Transverse colon (tissue), 3 donors: ENCODE measurements around the gene ZNF263.

ENCODE experiments used
- POLR2A ChIP-seq: fragments of 450-650 bp; IDR thresholded peaks from one replicate; pipeline ENCODE4 v1.6.1; 2016; ENCODE audit warnings: antibody characterized with exemption, mild to moderate bottlenecking, moderate library complexity
- TF ChIP-seq, protein P1 (sequence below), 5 experiments: fragments of 200-600 bp in 3 of 5; fragments of 450-650 bp in 2 of 5; sonication (generic) in 3 of 5; IDR thresholded peaks; 1 replicate in 2 of 5; 2 replicates in 3 of 5; pipeline ENCODE4 v1.5.1; 2016 to 2017; ENCODE audit warnings: antibody characterized with exemption in 5 of 5, inconsistent platforms in 3 of 5, mild to moderate bottlenecking in 2 of 5, moderate library complexity in 1 of 5

DNA sequence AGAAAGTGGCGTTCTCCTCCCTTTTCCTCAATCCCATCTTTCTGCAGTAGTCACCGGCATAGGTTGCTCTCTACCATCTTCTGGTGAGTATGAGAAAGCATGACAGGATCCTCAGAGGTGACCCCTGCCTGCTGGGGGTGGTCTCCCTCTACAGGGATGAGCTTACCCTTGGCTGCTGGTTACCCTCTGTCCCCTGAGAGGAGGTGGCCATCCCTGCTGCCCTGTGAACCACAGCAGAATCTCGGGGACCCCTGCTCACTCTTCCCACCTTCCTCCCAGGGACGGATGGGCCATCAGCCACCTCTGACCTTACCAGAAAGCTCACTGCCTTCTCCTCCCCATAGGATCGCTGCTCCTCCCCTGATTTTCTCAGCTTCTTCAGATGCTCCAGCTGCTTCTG lies 34.7 kb upstream of the ZNF263 start:
- TF ChIP-seq, protein P1, sequence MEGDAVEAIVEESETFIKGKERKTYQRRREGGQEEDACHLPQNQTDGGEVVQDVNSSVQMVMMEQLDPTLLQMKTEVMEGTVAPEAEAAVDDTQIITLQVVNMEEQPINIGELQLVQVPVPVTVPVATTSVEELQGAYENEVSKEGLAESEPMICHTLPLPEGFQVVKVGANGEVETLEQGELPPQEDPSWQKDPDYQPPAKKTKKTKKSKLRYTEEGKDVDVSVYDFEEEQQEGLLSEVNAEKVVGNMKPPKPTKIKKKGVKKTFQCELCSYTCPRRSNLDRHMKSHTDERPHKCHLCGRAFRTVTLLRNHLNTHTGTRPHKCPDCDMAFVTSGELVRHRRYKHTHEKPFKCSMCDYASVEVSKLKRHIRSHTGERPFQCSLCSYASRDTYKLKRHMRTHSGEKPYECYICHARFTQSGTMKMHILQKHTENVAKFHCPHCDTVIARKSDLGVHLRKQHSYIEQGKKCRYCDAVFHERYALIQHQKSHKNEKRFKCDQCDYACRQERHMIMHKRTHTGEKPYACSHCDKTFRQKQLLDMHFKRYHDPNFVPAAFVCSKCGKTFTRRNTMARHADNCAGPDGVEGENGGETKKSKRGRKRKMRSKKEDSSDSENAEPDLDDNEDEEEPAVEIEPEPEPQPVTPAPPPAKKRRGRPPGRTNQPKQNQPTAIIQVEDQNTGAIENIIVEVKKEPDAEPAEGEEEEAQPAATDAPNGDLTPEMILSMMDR (IDR thresholded peaks at IDR 0.05): no peak
- no peak for TF ChIP-seq POLR2A
